ENCODE data around the gene RERGL.
"Not testable (repeated sequence)": the region's sequence is repeated elsewhere in the genome, so short reads cannot be mapped to it uniquely, and the experiment has no call there.

The RERGL gene

DNA sequence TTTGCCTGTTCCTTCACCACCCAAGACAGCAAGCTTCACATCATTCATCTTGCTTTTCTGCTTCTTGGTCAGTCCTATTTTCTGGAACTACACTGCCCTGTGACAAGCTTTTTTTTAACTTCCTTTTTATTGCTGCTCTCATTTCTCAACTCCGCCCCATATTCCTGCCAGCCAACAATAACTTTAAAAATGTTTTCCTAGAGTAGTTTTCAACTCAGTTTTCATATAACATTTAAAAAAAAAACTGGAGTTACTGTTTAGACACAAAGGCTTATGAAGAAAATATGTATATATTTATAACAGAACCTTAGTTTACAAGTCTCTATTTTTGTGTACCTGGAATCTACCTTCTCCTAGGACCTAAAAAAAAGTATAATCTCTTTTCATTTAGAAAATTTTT, at the start of gene RERGL:
RERGL (minus strand) TSS at position 101 of the 400 bp plus-strand sequence; CDS start at position 48, 53 bp downstream.
- DNase-seq = no peak

DNA sequence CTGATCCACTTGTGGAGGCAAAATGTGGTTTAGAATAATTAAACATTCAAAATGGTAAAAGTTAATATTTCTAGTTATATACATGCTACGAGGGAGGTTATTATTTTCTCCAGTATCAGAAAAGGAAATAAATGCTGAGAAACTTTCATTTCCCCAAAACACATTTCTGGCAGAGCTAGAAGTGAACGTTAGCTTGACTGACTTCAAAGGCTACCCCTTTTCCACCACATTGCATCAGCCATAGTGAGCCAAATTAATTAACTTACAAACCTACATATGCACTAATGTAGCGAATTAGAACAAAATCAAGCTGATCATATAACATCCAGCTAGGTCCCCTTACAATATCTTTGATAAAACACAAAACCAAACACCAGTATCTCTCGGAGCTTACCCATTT, 49.3 kb upstream of the RERGL start:
- no peak for DNase-seq

- DNase-seq = no peak
Measured at GRCh38 chr12:18135509-18135908, 45.5 kb upstream of the RERGL start.

- DNase-seq = no peak
Measured at GRCh38 chr12:18135086-18135485, 45.1 kb upstream of the RERGL start.

DNA sequence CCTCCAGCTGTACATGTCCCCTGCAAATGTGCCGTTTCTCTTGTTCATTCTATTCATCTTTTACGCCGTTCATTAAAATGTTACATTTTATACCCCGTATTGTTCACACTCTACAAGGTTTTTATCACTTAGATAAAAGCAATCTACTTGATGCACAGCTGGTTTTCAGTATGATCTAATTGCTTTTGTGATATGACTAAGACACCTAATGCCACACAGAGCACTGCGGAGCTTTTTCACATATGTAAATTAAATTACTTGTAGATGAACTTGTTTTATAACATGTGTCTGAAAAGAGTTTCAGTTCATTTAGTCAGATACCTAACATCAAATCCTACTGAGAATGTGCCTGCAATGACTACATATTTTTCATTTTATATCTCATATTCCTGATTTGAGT, 40.9 kb upstream of the RERGL start:
- DNase-seq = no peak

GRCh38 chr12:18123707-18124106, 33.7 kb upstream of the RERGL start:
- no peak for DNase-seq

GRCh38 chr12:18120899-18121298, 30.9 kb upstream of the RERGL start:
- DNase-seq = no peak

- DNase-seq = no peak
Measured at GRCh38 chr12:18108611-18109010, 18.6 kb upstream of the RERGL start.

- no peak for DNase-seq
Measured at GRCh38 chr12:18103624-18104023, 13.6 kb upstream of the RERGL start.

DNA sequence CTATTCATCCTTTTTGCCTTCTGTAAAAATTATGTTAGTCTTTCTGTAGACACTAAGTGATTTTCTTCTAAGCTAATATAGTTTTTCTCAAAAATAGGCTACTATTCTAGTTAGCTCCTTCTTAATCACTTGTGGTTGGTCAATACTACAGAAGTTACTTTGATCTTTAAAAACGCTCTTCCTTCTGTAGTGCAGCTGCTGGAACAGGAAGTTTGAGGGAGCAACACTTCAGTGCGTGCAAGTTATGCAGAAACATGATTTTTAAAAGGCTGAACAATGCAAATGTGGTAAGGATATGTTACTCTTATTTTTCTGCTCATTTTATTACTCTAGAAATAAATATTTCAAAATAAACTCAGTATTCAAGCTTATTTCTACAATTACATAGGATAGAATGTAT, 11.1 kb upstream of the RERGL start:
- no peak for DNase-seq

DNA sequence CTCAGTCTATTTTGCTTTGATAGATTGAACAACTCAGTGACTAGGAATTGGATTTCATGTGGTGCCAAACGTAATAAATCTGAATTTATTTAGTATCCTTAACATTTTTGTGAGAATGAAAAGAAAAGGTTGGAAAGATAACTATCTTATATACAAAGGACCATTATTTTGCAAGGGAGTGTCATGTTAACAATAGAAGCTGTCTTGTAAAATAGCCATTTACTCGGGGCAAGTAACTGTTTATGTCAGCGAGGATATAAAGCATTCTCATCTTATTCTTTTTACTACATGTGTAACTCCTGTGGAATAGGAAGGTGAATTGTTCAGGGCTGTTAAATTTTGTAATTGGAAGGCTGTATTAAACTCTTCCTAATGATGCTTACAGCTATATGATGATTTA, 5.9 kb downstream of the RERGL start:
- DNase-seq = no peak

DNA sequence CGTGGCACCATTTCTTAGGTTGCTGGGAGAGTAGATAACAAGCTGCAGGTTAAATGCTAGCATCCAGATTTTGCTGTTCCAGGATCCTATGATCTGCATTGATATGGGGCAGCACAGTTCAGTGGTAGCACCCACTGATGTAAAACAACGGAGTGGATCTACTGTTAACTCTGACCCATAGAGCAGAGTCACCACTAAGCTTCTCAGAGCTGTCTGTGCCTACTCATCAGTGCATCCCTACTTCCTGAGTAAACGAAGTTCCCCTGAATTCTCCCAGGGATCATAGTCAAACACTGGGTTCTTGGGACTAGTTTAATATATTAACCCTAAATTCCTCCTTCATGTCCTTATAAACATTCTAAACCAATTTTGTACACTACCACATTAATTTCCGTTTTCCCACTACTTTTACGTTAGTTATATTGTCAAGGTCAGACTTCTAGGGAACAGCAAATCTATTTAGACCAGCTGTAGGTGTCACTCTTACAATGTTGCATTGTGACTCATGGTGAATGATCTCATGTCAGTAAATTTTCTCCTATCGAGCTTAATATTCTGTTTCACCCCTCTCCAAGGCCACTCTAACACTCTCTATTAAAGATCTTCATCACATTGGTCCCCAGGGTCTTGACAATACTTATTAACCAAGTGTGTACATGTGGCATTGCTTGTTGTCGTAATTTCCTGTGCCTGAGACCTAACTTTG, 10.3 kb downstream of the RERGL start:
- DNase-seq = no peak

DNA sequence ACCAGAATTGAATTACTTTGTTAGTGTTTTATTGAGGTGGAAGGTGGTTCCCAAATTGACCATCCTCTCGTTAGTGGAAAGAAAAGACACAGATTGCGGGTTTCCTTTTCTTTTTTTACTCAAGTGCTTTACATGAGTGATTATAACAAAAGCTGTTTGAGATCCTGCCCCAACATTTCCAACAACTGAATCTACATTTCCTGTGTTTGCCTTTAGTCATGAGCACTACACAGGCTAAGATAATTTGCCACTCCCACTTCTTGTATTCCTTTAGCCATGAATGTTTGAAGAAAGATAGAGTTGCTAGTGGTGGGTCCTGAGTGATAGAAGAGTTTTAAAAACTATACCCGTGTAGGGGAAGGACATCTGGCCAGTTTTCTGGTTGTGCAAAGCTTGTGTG, 16.0 kb downstream of the RERGL start:
- DNase-seq = no peak

- DNase-seq = no peak
Measured at GRCh38 chr12:18072723-18073122, 17.3 kb downstream of the RERGL start.

DNA sequence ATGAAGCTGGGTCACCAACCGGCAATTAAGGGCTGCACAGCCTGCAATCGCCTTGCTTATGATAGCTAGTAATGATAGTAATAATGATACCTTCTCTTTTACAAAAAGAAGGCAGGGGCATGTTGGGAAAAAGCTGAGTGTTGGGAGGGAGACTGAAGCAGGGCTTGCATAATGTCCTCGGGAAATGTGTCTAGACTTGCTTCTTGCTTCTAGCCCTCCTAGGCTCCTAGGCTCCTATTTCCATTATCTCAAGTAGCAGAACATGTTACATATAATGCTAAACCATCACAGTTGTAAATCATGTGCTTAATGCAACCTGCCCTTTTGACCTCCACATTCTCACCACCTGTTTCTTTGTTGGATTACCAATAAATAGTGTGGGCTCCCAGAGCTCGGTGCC, 18.7 kb downstream of the RERGL start:
- no peak for DNase-seq

- DNase-seq = no peak
Measured at GRCh38 chr12:18068355-18068754, 21.6 kb downstream of the RERGL start.

- no peak for DNase-seq
Measured at GRCh38 chr12:18066666-18067065, 23.3 kb downstream of the RERGL start.

DNA sequence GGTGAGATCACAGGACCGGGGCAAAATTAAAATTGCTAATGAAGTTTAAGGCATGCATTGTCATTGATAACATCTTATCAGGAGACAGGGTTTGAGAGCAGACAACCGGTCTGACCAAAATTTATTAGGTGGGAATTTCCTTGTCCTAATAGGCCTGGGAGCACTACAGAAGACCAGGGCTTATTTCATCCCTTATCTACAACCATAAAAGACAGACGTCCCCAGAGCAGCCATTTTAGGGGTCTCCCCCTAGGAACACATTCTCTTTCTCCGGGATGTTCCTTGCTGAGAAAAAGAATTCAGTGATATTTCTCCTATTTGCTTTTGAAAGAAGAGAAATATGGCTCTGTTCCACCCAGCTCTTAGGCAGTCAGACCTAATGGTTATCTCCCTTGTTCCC, 27.1 kb downstream of the RERGL start:
- not testable (repeated sequence) for DNase-seq

DNA sequence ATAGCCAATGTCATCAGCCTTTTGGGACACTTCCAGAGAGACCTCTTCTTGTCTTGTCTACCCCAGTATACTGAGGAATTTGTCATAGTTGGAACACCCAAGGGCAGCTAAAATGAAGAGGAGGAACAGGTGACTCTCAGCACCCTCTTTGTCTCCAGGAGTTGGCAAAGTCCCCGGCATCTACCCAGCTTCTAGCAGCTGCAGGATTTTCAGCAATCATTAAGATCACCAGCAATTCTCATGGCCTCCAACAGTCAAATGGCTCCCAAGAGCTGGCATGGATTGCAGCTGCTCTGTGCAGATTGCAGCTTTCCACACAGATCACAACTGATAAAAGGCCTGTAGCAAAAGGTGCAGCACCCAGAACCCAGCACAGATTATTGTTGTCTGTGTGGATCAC, 32.9 kb downstream of the RERGL start:
- DNase-seq = no peak

DNA sequence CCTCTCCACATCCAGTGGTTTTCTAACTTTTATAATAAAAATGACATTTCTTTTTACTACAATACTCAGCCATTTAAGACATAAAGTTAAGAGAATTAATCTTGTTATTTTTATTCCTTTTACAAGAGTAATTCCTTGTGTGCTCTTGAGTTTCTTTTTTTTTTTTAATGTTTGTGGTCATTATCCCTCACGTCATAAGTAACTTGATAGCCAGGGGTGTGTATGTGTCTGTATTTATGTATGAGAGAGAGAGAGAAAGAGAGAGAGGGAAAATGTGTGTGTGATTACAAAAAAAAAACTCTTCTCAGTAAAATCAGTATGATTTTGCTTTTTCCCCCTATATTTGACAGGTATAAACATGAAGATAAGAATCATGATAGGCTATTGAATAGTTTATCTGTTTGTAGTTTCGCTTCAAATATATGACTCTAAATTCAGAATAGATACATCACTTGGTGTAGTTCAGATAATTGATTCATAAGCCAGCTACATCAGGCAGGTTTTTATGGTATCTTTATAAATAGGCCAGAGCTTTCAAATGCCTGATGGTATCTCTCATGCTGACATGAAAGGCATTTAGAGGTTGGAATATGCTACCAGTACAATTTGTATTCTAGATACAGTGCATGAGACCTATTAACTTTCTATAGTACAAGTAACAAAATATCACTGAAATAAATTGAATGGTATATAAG, 34.9 kb downstream of the RERGL start:
- DNase-seq = no peak

- no peak for DNase-seq
Measured at GRCh38 chr12:18045446-18045992, 44.5 kb downstream of the RERGL start.

DNA sequence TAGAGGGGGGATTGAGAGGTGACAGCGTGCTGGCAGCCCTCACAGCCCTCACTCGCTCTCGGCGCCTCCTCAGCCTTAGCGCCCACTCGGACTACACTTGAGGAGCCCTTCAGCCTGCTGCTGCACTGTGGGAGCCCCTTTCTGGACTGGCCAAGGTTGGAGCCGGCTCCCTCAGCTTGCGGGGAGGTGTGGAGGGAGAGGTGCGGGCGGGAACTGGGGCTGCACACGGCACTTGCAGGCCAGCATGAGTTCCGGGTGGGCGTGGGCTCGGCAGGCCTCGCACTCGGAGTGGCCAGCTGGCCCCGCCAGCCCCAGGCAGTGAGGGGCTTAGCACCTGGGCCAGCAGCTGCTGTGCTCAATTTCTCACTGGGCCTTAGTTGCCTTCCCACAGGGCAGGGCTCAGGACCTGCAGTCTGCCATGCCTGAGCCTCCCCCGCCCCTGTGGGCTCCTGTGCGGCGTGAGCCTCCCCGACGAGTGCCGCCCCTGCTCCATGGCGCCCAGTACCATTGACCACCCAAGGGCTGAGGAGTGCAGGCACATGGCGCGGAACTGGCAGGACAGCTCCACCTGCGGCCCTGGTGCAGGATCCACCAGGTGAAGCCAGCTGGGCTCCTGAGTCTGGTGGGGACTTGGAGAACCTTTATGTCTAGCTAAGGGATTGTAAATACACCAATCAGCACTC, 49.8 kb downstream of the RERGL start:
- DNase-seq = not testable (repeated sequence)

Measured in GDM1 (cell line).